Measurements from ENCODE around the gene RFXAP. TPM values are rescaled to one million over a fixed set of nuclear protein-coding genes. Genes with fewer than 3 reads are reported as not detected.

The RFXAP gene
- polyA plus RNA-seq, 1 donor (not counting 4 experiments of a cell fraction or from before 2014, with no cell fraction given) = 2.8 TPM

DNA sequence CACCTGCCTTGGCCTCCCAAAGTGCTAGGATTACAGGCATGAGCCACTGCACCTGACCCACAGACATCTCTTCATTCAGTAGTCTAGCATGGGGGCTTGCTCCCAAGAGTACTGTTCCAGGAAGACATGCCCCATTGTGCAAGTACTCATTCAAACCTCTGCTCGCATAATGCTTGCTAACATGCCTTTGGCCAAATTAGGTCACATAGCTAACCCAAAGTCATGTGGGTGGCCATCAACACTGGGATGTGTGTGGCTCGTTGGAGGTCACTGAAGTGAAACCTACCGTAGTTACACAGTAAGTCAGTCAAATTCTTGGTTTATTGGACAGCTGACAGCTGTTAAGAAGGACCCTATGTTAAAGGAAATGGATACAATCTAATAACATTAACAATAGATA, 20.3 kb downstream of the RFXAP start:
- dilution Hi-C loops (cut with MboI; ENCODE audit: extremely low pct_ligation_motif_present, low sequenced_read_pairs) = no loop called here
- Histone ChIP-seq H3K27me3 (ENCODE audit: control insufficient read depth, extremely low read depth, insufficient read depth, low read length) (no peaks in the 10 kb centered on the region), H3K36me3 (ENCODE audit: control insufficient read depth in 2 of 2, extremely low read depth in 1 of 2, insufficient read depth in 2 of 2, low read length in 2 of 2) (no peaks in the 10 kb centered on the region), H3K9me3 (ENCODE audit: control insufficient read depth, low read depth, low read length) (no peaks in the 10 kb centered on the region), H3K79me2 (ENCODE audit: control insufficient read depth, insufficient read depth, low read length) (no peaks in the 10 kb centered on the region), H3K9me1 (ENCODE audit: control insufficient read depth, extremely low read depth, insufficient read depth, low read length) (no peaks in the 10 kb centered on the region), H3K4me3 (ENCODE audit: control insufficient read depth in 2 of 3, extremely low read depth in 1 of 3, insufficient read depth in 2 of 3, low read depth in 1 of 3, low read length in 3 of 3) (no peak overlapping the region), H4K20me1 (ENCODE audit: control insufficient read depth, extremely low read depth, insufficient read depth, low read length) (no peaks in the 10 kb centered on the region), H3K4me1 (ENCODE audit: control insufficient read depth, extremely low read depth, insufficient read depth, low read length) (no peaks in the 10 kb centered on the region), H2AFZ (ENCODE audit: control insufficient read depth, low read length) (no peak overlapping the region), H3K27ac (ENCODE audit: control insufficient read depth, insufficient read depth, low read length) (no peak overlapping the region), H3K4me2 (ENCODE audit: control insufficient read depth, extremely low read depth, insufficient read depth, low read depth, low read length) (no peak overlapping the region), H3K9ac (ENCODE audit: control insufficient read depth, extremely low read depth, insufficient read depth, low read length) (no peak overlapping the region)
- FAIRE-seq = no peak
- DNase-seq (ENCODE audit: low read depth, low spot score) = no peak
- TF ChIP-seq, protein P1, sequence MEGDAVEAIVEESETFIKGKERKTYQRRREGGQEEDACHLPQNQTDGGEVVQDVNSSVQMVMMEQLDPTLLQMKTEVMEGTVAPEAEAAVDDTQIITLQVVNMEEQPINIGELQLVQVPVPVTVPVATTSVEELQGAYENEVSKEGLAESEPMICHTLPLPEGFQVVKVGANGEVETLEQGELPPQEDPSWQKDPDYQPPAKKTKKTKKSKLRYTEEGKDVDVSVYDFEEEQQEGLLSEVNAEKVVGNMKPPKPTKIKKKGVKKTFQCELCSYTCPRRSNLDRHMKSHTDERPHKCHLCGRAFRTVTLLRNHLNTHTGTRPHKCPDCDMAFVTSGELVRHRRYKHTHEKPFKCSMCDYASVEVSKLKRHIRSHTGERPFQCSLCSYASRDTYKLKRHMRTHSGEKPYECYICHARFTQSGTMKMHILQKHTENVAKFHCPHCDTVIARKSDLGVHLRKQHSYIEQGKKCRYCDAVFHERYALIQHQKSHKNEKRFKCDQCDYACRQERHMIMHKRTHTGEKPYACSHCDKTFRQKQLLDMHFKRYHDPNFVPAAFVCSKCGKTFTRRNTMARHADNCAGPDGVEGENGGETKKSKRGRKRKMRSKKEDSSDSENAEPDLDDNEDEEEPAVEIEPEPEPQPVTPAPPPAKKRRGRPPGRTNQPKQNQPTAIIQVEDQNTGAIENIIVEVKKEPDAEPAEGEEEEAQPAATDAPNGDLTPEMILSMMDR (optimal IDR thresholded peaks at IDR 0.05 in 1 of 3, IDR thresholded peaks at IDR 0.05 in 1 of 3, conservative IDR thresholded peaks at IDR 0.05 in 1 of 3; ENCODE audit: extremely low read depth in 1 of 3, insufficient read depth in 2 of 3, low read length in 3 of 3) = no peak
- TF ChIP-seq EZH2 (IDR thresholded peaks at IDR 0.05; ENCODE audit: low read length) = no peak

DNA sequence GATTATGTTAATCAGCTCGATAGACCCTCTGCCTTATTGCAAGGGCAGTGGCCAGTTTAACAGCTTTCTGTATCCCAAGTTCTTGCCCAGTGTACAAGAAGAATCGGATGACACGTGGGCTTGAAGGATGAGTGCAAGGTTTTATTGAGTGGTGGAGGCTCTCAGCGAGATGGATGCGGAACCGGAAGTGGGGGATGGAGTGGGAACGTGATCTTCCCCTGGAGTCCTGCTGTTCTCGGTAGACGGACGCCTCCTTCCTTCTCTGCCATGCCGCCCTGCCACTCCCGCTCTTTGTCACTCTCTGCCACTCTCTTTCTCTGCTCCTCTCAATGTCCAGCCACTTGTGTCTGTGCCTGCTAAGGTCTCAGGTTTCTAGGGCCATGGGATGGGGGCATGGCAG, 21.0 kb downstream of the RFXAP start:
- TF ChIP-seq, protein P1 (optimal IDR thresholded peaks at IDR 0.05 in 1 of 3, IDR thresholded peaks at IDR 0.05 in 1 of 3, conservative IDR thresholded peaks at IDR 0.05 in 1 of 3; ENCODE audit: extremely low read depth in 1 of 3, insufficient read depth in 2 of 3, low read length in 3 of 3) = no peak
- no peak for TF ChIP-seq EZH2 (IDR thresholded peaks at IDR 0.05; ENCODE audit: low read length)
- Histone ChIP-seq H3K27me3 (ENCODE audit: control insufficient read depth, extremely low read depth, insufficient read depth, low read length) (no peaks in the 10 kb centered on the region), H3K79me2 (ENCODE audit: control insufficient read depth, insufficient read depth, low read length) (no peaks in the 10 kb centered on the region), H3K9ac (ENCODE audit: control insufficient read depth, extremely low read depth, insufficient read depth, low read length) (no peak overlapping the region), H2AFZ (ENCODE audit: control insufficient read depth, low read length) (no peak overlapping the region), H3K27ac (ENCODE audit: control insufficient read depth, insufficient read depth, low read length) (no peak overlapping the region), H3K9me3 (ENCODE audit: control insufficient read depth, low read depth, low read length) (no peaks in the 10 kb centered on the region), H3K4me2 (ENCODE audit: control insufficient read depth, extremely low read depth, insufficient read depth, low read depth, low read length) (no peak overlapping the region), H3K4me1 (ENCODE audit: control insufficient read depth, extremely low read depth, insufficient read depth, low read length) (no peaks in the 10 kb centered on the region), H3K36me3 (ENCODE audit: control insufficient read depth in 2 of 2, extremely low read depth in 1 of 2, insufficient read depth in 2 of 2, low read length in 2 of 2) (no peaks in the 10 kb centered on the region), H4K20me1 (ENCODE audit: control insufficient read depth, extremely low read depth, insufficient read depth, low read length) (no peaks in the 10 kb centered on the region), H3K9me1 (ENCODE audit: control insufficient read depth, extremely low read depth, insufficient read depth, low read length) (no peaks in the 10 kb centered on the region), H3K4me3 (ENCODE audit: control insufficient read depth in 2 of 3, extremely low read depth in 1 of 3, insufficient read depth in 2 of 3, low read depth in 1 of 3, low read length in 3 of 3) (no peak overlapping the region)
- FAIRE-seq (no peak), DNase-seq (ENCODE audit: low read depth, low spot score) (no peak)
- dilution Hi-C loops (cut with MboI; ENCODE audit: extremely low pct_ligation_motif_present, low sequenced_read_pairs) = no loop called here

Data from keratinocyte (primary cell).